ENCODE data around the gene OR1L8. TPM values are rescaled to one million over a fixed set of nuclear protein-coding genes. Genes with fewer than 3 reads are reported as not detected.

OR1L8 gene
- polyA plus RNA-seq, 3 donors: 0.03 to 0.04 TPM; not detected in 1

- WGBS, 3 donors: 74 to 90% (median 84%) methylated on average over 10 of the region's 10 CpGs
- H3K27ac ChIP-seq (ENCODE audit: low read depth, low read length): no peak overlapping the region
Observed at GRCh38 chr9:122526602-122527001, 56.6 kb downstream of the OR1L8 start.

- 75 to 88% (median 85%) methylated on average over 3 of the region's 3 CpGs for WGBS, 3 donors
- no peak overlapping the region for H3K27ac ChIP-seq (ENCODE audit: low read depth, low read length)
Observed at GRCh38 chr9:122519376-122519775, 63.8 kb downstream of the OR1L8 start.

- WGBS, 3 donors: 70 to 82% (median 79%) methylated on average over 4 of the region's 4 CpGs
- no peak within 1 kb of the TSS for H3K27ac ChIP-seq (ENCODE audit: low read depth, low read length)
Observed at GRCh38 chr9:122518841-122519240, 64.3 kb downstream of the OR1L8 start, which contains the start of gene OR1J4. TSS of gene OR1J4 (plus strand) at chr9:122519141. CDS start at chr9:122519141, 0 bp downstream.

GRCh38 chr9:122518226-122518625, 65.0 kb downstream of the OR1L8 start:
- no peak overlapping the region for H3K27ac ChIP-seq (ENCODE audit: low read depth, low read length)
- 51 to 59% (median 55%) methylated on average over 2 of the region's 2 CpGs for WGBS, 3 donors

Other genes starting within 250 kb of the OR1L8 start
- gene PTGS1, start 212.4 kb downstream of the OR1L8 start, polyA plus RNA-seq: 1 to 10 TPM in 2 of 3 donors, under 1 TPM in 1; 0.95 to 8.3 (median 4.7) TPM
- under 1 TPM in 1 of 3 donors, not detected in 2; 0.56 TPM for gene OR1J1, start 105.5 kb downstream of the OR1L8 start, polyA plus RNA-seq
- gene OR1J2, start 72.6 kb downstream of the OR1L8 start, polyA plus RNA-seq: not detected
- gene OR1J4, start 64.2 kb downstream of the OR1L8 start, polyA plus RNA-seq: not detected
- gene OR1N1, start 56.1 kb downstream of the OR1L8 start, polyA plus RNA-seq: not detected
- gene OR1N2, start 30.3 kb downstream of the OR1L8 start, polyA plus RNA-seq: not detected
- not detected for gene OR1Q1, start 31.4 kb upstream of the OR1L8 start, polyA plus RNA-seq
- not detected for gene OR1B1, start 74.2 kb upstream of the OR1L8 start, polyA plus RNA-seq
- not detected for gene OR1L1, start 78.3 kb upstream of the OR1L8 start, polyA plus RNA-seq
- not detected for gene OR1L3, start 91.7 kb upstream of the OR1L8 start, polyA plus RNA-seq
- not detected for gene OR1L4, start 140.6 kb upstream of the OR1L8 start, polyA plus RNA-seq
- not detected for gene OR1L6, start 158.9 kb upstream of the OR1L8 start, polyA plus RNA-seq
- under 1 TPM in 1 of 3 donors, not detected in 2; 0.34 TPM for gene OR5C1, start 205.5 kb upstream of the OR1L8 start, polyA plus RNA-seq
- not detected for gene OR1K1, start 216.7 kb upstream of the OR1L8 start, polyA plus RNA-seq
- gene PDCL, start 245.2 kb upstream of the OR1L8 start, polyA plus RNA-seq: 10 to 100 TPM in 1 of 3 donors, 1 to 10 TPM in 2; 4.3 to 12.1 (median 7.1) TPM